Mucosa of stomach (tissue), 1 donor: ENCODE data around the gene OPCML.

Experiments
- H3K27me3 ChIP-seq: one replicate; pipeline ENCODE4 v1.7.0; 2013; ENCODE audit warnings: mild to moderate bottlenecking, low read length; ENCODE audit not compliant: control insufficient read depth, insufficient read depth
- H3K36me3 ChIP-seq: one replicate; pipeline ENCODE4 v1.7.0; 2013; ENCODE audit warnings: low read length; ENCODE audit not compliant: control insufficient read depth, insufficient read depth
- H3K4me1 ChIP-seq: one replicate; pipeline ENCODE4 v1.7.0; 2013; ENCODE audit warnings: mild to moderate bottlenecking, low read length; ENCODE audit not compliant: control insufficient read depth, insufficient read depth
- H3K4me3 ChIP-seq: one replicate; pipeline ENCODE4 v1.7.0; 2013; ENCODE audit warnings: low read length
- H3K9ac ChIP-seq: one replicate; pipeline ENCODE4 v1.7.0; 2013; ENCODE audit warnings: mild to moderate bottlenecking, low read length, moderate library complexity
- H3K9me3 ChIP-seq: one replicate; pipeline ENCODE4 v1.7.0; 2013; ENCODE audit warnings: mild to moderate bottlenecking, low read length, moderate library complexity; ENCODE audit not compliant: control insufficient read depth
- donor health status: Pancreatic carcinoma.

The OPCML gene

DNA sequence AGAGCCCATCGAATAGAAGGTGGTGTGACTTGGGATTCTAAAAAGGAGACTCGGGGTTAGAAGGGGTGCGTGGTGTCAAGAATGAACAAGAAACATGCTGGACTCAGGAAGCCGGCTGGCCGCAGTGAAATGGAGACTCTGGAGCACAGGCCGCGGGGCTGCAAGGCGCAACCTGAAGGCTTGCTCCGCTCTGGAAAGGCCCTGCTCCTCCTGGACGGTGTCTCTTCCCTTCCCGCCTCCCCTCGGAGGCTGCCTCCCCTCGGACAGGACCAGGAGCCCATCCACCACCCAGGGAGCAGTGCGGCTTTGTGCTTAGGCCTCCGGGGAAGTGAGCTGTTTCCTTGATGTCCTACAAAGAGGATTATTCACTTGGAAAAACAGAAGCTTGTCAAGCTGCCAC lies 170.1 kb downstream of the OPCML start:
- Histone ChIP-seq H3K36me3 (no peaks in the 10 kb centered on the region), H3K9ac (no peak overlapping the region)

DNA sequence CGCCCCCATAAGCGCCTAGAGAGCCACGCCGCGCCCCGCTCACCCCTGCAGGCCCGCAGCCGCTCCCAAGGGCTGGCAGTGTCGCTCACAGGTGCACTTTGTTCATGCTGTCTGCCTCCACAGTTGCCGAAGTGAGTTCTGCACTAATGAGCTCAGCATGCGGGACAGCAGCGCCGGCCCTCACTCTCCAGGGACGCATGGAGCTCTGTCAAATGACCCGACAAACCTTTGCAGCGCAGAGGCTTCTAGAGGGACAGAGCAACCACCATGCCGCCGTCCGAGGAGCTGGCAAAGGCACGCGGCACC lies 170.7 kb downstream of the OPCML start:
- no peak overlapping the region for H3K9ac ChIP-seq
- H3K27me3 ChIP-seq: no peaks in the 10 kb centered on the region
- no peaks in the 10 kb centered on the region for H3K4me1 ChIP-seq
- no peaks in the 10 kb centered on the region for H3K36me3 ChIP-seq
- H3K9me3 ChIP-seq: no peaks in the 10 kb centered on the region
- H3K4me3 ChIP-seq: no peak overlapping the region

More for the DNA sequence above, 170.1 kb downstream of the OPCML start:
- Histone ChIP-seq H3K9me3 (no peaks in the 10 kb centered on the region), H3K27me3 (no peaks in the 10 kb centered on the region), H3K4me3 (no peak overlapping the region), H3K4me1 (no peaks in the 10 kb centered on the region)

DNA sequence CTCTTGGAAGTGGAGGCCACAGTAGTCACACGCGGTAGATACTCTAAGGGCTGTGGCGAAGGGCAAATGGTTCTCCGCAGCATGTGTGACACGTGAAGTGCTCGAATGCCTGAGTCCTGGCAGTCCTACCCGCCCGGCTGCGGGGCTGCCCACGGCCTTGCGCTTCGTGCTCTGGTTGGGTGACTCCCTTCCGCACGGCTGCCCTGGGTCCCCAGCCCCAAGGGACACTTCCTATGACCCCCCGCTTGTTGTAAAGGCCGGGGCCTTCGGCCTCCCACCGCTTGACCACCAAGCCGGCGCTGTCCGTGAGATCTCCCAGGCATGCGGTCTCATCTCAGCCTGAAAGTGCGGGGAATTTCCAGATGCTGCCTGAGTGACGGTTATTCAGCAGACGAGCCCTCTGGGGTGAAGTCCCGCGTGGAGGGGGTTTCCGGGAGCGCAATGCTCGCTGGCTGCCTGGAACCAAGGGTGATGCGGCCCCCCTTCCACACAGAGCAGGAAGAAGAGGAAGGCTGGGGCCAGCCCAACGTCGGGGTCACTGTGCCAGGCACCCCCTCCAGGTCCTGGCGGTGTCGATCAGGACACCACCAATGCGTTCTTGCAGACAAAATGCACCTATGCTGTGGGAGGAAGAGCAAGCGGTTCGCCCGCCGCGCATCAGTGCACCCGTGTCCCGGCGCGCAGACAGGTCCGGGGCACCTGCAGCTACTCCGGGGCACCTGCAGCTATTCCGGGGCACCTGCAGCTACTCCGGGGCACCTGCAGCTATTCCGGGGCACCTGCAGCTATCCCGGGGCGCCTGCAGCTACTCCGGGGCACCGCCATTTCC lies 171.2 kb downstream of the OPCML start:
- Histone ChIP-seq H3K9ac (no peak overlapping the region), H3K4me1 (no peaks in the 10 kb centered on the region), H3K9me3 (no peaks in the 10 kb centered on the region), H3K36me3 (no peaks in the 10 kb centered on the region), H3K4me3 (no peak overlapping the region), H3K27me3 (no peaks in the 10 kb centered on the region)

DNA sequence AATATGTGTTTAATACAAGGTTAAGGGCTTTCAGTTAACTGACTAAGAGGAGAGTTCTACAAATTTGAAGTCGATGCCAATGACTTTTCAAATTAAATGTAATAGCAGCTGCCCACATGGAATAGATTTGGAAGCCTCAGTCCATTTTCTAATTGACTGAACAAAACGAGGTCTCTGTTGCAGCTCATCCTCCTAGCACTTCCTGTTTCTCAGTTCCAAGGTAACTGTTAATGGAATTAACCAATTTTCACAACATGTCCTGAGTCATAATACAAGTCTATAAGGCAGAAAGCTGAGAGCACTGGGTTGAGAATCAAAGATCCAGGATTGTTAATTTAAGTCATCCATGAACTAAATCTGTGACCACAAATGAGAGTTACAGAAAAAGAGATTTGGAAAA lies 177.2 kb downstream of the OPCML start:
- Histone ChIP-seq H3K27me3 (no peaks in the 10 kb centered on the region), H3K4me3 (no peak overlapping the region), H3K36me3 (no peaks in the 10 kb centered on the region), H3K4me1 (no peaks in the 10 kb centered on the region), H3K9ac (no peak overlapping the region), H3K9me3 (no peaks in the 10 kb centered on the region)

DNA sequence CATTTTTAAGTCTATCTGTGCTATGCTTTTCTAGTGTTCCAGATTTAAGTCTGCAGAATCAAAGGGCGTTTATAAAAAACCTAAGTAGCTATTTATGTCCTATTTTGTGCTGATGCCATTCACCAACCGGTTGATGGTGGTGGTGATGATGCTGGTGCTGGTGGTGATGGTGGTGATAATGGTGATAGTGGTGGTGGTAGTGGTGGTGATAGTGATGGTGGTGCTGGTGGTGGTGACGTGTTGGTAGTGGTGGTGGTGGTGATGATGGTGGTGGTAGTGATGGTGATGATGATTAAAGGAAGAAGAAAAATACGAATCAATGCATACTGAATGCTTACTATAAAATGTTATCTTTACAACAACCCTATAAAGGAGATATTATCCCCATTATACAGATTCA lies 178.2 kb downstream of the OPCML start:
- Histone ChIP-seq H3K27me3 (no peaks in the 10 kb centered on the region), H3K4me1 (no peaks in the 10 kb centered on the region), H3K4me3 (no peak overlapping the region), H3K9ac (no peak overlapping the region), H3K36me3 (no peaks in the 10 kb centered on the region), H3K9me3 (no peaks in the 10 kb centered on the region)

DNA sequence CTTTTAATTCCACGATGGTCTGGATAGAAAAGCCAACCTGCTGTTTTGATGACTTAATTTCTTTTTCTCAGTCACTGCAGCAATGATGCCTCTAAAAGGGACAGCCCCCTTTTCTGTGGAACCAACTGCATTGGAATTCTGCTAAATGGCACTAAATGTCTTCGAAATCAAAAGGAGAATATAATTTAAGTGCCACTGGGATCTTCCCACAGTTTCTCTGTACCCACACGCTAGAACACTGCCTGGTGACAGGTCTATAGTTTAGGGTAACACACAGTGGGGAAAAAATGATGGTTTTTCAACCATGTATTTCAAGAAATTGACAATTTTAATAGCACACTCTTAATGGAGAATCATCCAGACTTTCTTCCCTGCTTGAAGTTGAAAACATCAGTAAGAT lies 182.3 kb downstream of the OPCML start:
- no peaks in the 10 kb centered on the region for H3K36me3 ChIP-seq
- H3K4me3 ChIP-seq: no peak overlapping the region
- H3K9ac ChIP-seq: no peak overlapping the region
- no peaks in the 10 kb centered on the region for H3K9me3 ChIP-seq
- H3K4me1 ChIP-seq: no peaks in the 10 kb centered on the region
- no peaks in the 10 kb centered on the region for H3K27me3 ChIP-seq

DNA sequence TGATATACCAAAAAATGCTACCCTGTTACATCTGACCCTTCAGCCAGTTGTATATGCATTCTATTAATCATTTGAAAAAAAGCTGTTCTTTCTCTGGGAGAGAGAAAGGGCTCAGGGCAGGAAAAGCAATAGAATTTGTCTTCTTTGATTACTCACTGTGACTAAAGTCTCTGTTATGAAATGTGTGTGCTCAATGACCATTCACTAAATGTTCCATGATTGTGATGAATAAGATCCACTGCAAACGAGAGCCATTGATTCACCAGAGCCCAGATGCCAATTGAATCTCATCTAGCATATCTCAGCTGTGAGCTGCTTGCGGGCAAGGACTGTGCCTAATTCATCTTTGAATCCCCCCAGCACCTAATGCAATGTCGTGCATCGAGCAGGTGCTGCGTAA lies 184.3 kb downstream of the OPCML start:
- Histone ChIP-seq H3K4me3 (no peak overlapping the region), H3K9me3 (no peaks in the 10 kb centered on the region), H3K4me1 (no peaks in the 10 kb centered on the region), H3K27me3 (no peaks in the 10 kb centered on the region), H3K36me3 (no peaks in the 10 kb centered on the region), H3K9ac (no peak overlapping the region)

DNA sequence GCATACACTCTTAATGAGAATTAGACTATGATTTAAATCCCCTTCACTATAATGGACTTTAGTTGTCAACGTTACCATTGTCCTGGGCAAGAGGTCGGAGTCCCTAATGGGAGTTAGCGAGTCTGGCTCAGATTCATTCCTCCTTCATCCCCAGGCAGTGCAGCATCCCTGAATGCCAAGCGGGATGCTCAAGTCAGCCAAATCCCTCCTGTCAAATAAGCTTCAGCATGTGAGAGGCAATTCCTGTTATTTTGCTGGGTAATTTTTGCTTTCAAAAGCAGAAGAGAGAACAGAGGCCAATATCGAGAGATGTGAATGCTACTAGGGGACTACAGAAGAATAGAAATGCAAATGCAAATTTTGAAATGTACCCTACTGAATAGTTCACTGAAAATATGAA lies 186.2 kb downstream of the OPCML start:
- Histone ChIP-seq H3K9ac (no peak overlapping the region), H3K36me3 (no peaks in the 10 kb centered on the region), H3K27me3 (no peaks in the 10 kb centered on the region), H3K4me1 (no peaks in the 10 kb centered on the region), H3K4me3 (no peak overlapping the region), H3K9me3 (no peaks in the 10 kb centered on the region)

DNA sequence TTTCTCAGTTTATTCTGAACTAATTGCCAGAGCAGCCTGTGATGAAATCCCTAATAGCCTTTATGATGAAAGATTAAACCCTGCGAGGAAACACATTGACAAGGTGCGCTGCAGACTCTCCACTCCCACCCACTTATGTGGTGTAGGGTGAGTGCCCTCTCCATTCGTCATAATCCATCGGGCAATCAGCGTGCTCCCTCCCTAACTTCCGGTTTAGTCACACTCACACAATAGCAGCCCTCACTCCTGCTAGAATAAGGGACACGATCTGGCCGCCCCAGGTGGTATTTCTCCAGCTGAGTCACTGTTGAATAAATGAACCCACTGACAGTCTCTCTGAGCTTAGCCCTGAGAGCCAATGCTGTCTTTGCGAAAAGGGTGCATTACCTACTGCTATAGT lies 188.3 kb downstream of the OPCML start:
- H3K4me3 ChIP-seq: no peak overlapping the region
- H3K4me1 ChIP-seq: no peaks in the 10 kb centered on the region
- H3K27me3 ChIP-seq: no peaks in the 10 kb centered on the region
- H3K36me3 ChIP-seq: no peaks in the 10 kb centered on the region
- no peak overlapping the region for H3K9ac ChIP-seq
- H3K9me3 ChIP-seq: no peaks in the 10 kb centered on the region

DNA sequence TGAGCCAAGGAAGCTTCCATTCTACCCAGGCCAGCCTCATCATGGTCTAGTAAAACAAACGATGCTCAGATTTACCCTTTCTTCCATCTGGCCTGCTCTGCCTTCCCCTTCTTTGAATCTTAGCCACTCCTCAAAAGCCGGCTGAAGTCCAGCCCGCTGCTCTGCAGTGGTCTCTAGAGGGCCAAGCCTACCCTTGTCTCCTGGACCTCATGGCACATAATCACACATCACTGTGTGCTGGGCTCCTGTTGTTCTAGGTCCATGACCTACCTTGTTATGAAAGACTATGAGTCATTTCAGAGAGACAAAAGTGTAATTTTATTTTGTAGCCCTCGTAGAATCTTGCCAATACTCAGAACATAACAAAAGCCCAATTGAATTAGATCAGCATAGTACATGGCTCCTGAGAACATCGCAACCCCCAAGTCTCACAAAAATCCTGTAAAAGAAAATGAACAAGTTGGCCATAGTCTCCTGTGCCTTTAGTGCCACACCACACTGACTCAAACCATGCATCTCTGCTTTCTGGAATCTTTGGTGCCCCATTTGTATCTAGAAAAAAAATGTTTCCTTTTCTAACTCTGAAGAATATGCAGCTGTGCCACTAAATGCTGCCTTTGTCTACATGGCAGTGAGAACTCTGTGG lies 192.7 kb downstream of the OPCML start:
- Histone ChIP-seq H3K27me3 (no peaks in the 10 kb centered on the region), H3K36me3 (no peaks in the 10 kb centered on the region), H3K4me3 (no peak overlapping the region), H3K9ac (no peak overlapping the region), H3K4me1 (no peaks in the 10 kb centered on the region), H3K9me3 (no peaks in the 10 kb centered on the region)

DNA sequence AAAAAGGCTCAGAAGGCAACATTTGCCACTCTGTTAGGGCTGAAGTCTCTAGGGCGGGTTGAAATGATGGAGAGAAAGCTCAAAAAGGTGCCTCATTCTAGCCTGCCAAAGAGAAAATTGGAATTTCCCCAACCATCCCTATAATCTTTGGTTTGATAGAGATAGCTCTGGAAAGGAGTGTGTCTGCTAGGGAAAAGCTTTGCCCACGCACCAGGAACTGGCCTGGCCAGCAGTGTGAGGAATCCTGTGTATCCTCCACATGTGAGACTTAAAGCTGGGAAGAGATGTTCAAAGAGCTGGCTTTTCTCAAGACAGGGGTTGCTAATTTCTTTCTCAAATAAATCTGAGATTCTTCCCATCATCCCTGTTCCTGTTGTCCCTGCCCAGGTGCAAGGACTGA lies 193.7 kb downstream of the OPCML start:
- Histone ChIP-seq H3K9me3 (no peaks in the 10 kb centered on the region), H3K27me3 (no peaks in the 10 kb centered on the region), H3K4me1 (no peaks in the 10 kb centered on the region), H3K36me3 (no peaks in the 10 kb centered on the region), H3K4me3 (no peak overlapping the region), H3K9ac (no peak overlapping the region)

DNA sequence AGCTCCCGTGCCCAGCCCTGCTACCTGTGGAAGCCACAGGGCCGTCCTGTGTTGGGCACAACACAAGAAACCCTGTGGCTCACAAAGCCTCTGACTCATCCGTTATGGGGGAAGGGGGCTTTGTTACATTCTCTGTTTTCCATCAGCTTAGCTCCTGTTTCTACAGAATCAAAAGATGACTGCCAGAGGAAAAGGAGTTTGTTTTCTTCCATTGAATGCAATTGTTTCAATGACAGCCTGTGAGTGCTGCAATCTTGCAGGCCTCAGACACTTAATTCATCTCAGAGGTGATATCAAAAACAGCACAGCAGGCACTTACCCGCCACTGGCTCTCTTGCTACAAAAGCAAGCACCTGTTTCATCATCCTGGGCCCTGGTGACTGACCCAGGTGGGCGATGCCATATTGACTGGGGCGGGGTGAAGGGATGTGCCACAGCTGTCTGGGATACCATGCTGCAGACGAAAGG lies 194.3 kb downstream of the OPCML start:
- Histone ChIP-seq H3K4me3 (no peak overlapping the region), H3K9me3 (no peaks in the 10 kb centered on the region), H3K9ac (no peak overlapping the region), H3K27me3 (no peaks in the 10 kb centered on the region), H3K36me3 (no peaks in the 10 kb centered on the region), H3K4me1 (no peaks in the 10 kb centered on the region)
